HG03139 (cell line): Measurements from ENCODE around the gene RIPOR3.
"Not testable (repeated sequence)": the region's sequence is repeated elsewhere in the genome, so short reads cannot be mapped to it uniquely, and the experiment has no call there.

Experiments used
- ATAC-seq: cut with Tn5 transposase; IDR thresholded peaks from one replicate; pipeline ENCODE4 v1.9.1; 2021; ENCODE audit not compliant: unreplicated experiment

The RIPOR3 gene

DNA sequence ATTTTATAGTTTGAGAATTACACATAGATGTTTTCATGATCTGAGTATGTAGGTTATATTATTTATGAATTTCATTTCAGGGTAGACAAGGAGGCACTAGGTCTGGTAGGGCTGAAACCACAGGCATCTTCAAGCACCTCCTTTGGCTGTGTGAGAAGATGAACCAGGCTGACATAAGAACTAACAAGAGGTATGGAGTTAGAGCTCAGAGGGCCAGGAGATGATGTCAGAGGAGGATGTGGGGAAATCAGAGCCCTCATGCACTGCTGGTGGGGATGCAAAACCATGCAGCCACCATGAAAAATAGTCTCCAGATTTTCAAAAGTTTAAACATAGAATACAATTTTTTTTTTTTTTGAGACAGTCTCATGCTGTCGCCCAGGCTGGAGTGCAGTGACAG, 13.6 kb upstream of the RIPOR3 start:
- ATAC-seq = no peak

DNA sequence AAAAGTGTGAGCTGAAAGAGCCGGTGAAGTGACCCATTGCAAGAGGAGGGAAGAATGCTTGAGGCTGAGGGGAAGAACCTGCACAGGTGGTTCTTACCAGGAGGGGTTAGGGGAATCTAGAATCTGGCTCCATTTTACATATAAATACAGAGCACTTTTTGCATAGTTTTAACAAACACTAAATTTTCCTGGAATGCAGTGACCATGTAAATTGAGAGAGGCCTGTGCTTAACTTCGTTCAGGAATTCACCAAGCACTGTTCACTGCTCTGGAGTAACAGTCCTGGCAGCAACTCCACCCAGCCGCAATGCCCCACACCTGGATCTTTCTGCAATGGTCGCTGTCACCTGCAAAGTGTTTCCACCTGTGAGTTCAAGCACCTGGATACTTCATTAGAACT, 13.2 kb upstream of the RIPOR3 start:
- ATAC-seq = no peak

DNA sequence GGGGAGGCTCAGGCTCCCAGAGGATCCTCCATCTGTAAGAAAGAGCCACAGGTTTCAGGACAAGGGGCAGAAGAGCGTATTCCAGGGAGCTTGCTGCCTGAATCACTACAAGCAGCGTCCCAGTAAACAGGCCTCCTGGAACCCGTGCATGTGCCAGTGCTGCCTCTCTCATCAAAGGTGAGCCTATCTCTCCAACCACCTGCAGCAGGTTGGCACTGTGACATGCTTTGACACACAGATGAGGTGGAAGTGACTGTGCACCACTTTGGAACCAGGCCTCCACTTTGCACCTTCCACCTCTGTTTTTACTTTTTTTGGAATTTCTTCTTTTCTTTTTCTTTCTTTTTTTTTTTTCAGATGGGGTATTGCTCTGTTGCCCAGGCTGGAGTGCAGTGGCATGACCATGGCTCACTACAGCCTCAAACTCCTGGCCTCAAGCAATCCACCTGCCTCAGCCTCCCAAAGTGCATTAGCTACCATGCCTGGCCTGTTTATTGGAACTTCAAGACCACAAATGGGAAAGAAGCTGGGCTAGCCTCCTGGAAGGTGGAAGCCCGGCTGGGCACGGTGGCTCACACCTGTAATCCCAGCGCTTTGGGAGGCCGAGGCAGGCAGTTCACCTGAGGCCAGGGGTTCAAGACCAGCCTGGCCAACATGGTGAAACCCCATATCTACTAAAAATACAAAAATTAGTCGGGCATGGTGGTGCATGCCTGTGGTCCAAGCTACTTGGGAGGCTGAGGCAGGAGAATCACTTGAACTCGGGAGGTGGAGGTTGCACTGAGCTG, 12.5 kb upstream of the RIPOR3 start:
- not testable (repeated sequence) for ATAC-seq

DNA sequence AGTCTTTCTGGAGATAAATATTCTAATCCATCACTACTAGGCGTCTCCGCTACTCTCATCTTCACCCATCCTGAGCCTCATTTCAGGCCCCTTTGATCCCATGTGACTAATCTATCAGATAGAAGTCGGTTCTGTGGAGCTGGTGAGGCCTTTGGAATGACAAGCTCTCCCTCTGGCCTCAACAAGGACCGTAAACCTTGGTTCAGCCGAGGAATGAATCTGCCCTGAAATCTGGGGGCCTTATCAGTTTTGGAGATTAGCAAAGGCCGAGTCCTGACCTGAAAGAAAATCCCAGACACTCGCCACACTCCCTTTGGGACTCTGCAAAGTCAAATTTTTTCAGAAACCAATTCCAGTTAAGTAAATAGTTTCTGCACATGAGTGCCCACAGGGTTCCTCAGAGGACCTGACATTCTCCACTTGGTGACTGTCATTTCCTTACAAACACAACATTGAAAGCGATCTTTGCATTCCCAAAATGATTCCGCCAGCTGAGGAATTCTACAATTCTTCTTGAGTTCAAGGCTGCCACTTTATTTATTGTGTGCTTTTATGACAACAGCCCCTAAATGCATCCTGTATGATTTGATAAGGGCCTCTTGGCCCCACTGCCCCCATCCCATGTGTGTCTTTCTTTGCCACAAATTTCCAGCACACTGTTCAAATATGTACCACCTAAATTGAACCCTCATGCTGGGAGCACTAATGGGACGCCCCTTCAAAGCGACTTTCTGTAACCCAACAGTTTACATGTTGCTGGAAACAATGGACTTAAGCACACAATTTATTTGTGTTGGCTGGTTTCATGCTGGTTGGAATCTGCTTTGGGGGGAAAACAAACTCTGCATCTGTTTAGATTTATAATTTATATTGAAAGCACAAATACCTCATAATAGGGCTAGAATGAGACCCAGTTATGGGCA, 10.0 kb upstream of the RIPOR3 start:
- ATAC-seq = no peak

DNA sequence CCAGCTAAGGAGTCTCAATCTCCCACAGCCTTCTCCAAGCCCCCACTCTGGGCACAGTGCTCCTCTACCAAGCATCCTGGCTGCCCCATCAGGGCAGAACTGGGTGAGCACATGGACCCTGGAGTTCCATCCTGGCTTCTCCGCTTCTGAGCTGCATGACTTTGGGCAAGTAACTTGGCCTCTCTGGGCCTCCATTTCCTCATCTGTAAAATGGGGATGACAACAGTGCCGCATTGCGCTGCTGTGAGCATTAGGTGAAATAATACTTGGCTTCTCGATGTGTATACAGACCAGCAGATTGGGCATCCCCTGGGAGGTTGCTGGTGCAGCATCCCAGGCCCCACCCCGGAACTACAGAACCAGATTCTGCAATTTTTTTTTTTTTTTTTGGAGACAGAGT, 8.3 kb upstream of the RIPOR3 start:
- no peak for ATAC-seq

DNA sequence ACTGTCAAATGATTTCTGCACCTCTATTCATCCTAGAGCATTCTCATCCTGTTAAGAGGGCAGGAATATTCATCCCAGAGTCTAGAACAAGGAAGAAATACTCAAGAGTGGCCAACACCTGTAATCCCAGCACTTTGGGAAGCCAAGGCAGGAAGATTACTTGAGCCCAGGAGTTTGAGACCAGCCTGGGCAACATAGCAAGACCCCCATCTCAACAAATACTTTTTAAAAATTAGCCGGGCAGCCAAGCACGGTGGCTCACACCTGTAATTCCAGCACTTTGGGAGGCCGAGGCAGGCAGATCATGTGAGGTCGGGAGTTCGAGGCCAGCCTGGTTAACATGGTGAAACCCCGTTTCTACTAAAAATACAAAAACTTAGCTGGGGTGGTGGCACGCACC, 6.9 kb upstream of the RIPOR3 start:
- not testable (repeated sequence) for ATAC-seq

DNA sequence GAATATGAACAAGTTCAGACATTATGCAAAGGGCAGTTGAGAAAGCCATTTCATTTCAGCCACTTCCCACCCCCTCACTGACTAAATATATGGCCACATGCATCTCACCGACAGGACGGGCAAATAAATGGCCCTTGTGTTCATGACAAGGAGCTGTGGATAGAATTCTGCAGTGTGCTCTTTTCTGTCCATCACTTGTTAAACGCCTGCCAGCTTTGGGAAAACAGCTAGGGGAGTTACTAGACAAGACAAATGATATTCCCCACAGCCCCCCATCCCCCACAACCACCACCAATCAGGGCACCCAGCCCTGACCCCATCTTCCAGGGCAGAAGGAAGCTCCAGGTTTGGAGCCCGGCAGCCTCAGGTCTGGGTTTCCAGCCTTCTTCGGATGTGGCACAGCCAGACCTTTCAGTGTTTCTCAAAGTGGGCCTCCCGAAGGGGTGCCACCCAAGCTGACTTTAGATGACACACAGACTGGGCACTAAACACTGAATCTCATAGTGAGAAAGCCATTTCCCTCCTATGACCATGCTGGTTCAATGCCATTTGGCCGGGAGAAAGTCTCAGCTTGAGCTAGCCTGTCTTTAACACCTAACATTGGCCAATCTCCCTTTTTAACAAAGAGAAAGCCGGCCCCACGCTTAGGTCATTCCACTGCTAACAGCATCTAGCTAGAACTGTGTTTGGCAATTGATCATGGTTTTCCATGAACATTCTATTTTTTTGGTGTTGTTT, 4.0 kb upstream of the RIPOR3 start:
- no peak for ATAC-seq

DNA sequence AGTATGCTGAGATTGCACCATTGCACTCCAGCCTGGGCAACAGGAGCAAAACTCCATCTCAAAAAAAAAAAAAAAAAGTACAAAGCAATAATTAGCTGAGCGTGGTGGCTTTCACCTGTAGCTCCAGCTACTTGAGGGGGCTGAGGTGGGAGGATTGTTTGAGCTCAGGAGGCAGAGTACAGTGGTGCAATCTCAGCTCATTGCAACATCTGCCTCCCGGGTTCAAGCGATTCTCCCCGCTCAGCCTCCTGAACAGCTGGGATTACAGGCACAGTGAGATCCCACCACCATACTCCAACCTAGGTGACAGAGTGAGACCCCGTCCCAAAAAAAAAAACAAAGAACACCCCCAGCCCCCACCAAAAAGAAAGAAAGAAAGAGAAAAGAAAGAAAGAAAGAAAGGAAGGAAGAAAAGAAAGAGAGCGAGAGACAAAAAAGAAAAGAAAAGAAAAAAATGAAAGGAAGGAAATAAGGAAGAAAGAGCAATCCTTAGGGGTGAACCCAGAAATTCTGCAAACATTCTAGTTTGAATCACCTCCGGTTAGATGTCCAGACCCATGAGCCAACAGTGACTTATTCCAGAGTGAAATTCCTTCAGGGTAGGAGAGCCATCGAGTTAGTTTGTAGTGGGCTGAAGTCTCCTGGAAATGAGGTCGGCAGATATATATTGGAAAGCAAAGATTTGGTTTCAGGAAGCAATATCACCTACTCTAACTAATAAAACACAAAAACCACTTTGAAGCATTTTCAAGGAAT, 3.2 kb upstream of the RIPOR3 start:
- ATAC-seq = no peak

DNA sequence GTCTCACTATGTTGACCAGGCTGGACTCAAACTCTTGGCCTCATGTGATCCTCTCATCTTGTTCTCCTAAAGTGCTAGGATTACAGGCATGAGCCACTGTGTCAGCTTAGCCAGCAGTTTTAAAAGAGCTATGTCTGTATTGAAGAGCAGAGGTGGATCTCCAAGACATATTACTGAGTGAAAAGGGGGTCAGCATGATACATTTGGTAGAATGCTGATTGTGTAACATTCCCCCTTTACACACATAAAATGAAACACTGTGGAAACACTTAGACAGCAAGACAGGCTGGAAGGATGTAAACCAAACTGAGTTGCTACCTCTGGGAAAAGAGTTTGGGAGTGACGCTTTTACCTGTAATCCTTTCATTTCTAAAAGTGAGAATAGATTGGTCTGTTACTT, 1.7 kb upstream of the RIPOR3 start:
- ATAC-seq = no peak

DNA sequence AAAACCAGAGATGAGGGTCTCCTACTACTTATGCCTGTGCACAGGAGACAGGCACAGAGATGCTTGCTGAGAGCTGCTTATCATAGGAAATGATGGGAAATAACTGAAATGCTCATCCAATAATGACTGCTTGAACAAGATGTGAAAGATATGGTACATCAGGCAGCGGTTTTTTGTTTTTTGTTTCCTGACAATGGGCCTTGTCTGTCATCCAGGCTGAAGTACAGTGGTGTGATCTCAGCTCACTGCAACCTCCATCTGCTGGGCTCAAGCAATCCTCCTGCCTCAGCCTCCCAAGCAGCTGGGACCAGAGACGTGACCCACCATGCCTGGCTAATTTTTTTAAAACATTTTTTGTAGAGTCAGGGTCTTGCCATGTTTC, 1.2 kb upstream of the RIPOR3 start:
- ATAC-seq = no peak

DNA sequence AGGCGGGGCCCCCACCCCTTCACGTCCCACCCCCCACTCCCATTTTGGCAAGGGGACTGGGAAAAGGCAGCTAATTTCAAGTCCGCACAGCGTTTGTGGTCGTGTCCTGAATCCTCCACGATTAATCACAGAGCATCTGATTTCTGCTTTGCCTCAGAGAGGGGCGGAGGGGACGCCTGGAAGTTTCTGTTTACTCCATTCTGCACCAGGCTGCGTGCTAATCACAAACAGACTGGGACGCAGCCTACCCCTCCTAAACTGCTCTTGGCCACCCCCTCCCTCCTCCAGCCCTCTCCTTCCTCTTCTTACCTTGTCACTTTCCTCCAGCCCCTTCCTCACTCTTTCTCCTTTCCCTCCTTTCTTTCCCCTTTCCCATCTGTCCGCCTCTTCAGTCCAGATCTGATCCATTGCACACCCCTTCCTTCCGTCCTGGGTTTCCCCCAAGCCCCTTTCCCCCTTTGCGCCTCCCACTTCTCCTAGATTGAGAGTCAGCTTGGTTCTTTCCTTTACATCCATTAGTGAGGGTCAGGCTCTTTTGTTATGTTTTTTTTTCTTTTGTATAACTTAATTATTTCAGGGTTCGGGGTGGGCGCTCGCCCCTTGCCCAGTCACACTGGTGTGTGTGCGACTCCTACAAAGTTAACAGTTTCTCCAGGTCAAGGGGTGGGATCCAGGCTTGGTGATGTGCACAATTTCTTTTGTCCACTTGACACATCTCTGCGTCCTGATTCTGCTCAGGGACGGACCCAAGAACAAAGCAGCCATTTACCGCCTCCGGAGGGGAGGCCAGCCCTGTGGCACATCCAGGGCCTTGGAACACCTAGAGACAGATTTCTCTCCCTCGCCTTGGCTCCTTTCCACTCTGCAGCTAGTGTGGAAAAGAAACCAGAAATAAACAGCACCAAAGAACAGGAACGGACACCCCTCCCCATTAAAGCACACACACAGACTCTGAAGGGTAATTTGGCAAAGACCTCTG, 520 bp upstream of the RIPOR3 start:
- no peak for ATAC-seq

DNA sequence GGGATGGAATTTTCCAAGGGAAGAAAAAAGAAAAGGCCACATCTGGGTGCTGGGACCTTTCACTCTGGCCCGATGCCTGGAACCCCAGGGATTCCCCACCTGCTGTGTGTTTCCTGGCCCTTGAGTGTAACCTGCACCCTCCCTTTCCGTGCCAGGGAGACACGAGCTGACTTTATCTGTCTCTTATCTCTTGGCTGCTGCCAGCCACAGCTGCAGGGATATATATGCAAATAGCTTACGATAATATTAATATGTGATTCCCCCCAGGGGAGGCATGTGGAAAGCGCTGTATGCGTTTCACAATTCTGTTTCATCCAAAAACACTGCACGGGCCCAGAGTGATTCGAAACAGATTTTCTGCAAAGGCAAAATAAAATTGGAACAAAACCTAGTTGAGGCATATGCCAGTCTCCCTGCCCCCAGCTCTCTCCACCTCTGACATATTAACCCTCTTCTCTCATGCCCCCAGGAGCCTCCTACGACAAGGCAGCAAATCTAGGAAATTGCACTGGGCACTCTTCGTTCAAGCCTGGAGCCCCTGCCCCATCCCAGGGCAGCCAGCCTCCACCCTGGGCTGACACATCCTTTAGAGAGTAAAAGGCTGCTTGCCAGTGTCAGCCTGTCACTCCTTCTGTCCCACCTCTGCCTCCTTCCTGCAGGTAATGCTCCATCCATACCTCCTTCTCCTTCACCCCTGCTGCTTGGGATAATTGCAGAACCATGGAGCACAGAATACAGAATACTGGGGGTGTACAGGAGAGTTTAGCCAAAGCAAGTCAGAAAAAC, 1.3 kb downstream of the RIPOR3 start:
- ATAC-seq = no peak

DNA sequence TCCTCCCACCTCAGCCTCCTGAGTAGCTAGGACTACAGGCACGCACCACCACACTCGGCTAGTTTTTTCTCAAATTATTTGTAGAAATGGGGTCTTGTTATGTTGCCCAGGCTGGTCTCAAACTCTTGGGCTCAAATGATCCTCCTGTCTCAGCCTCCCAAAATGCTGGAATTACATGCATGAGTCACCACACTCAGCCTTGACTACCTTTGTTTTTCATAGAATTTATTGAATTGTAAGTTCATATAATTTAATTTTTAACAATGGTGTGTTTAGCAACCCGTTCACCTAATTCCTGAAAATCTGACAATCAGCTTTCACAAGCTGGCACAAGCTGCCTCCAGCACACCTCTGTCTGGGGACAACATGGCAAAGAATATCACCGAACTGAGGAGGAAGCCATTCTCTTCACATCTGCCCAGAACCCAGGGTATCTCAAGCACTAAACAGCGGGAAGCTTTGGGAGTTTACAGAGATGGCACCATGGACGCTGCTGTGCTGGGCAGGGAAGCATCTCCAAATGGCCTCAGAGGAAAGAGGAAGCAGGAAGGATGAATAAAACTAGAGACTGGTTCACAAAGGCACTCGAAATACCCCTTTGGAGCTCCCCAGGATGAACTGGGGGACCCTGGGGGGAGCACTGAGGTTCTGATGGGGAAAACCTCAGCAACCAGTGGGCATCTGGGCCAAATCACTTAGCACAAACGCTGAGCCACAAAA, 2.9 kb downstream of the RIPOR3 start:
- ATAC-seq = no peak

DNA sequence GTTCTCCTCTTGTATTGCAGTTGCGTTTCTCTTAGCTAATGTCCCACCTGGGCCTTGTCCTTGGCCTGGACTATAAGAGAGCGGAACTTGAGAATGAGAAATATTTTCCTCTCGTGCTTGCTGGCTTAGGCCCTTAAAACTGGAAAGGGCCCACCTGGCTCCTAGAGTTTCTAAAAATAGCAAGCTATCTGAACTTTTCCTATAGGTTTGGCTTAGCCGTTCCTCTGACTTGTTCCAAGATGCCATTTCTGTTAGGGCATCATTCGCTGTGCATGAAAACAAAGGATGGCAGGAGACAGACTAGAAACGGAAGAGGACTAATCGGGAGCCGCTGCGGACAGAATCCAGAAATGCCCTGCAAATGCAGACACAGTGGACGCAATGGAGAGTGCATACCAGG, 4.5 kb downstream of the RIPOR3 start:
- ATAC-seq = no peak

DNA sequence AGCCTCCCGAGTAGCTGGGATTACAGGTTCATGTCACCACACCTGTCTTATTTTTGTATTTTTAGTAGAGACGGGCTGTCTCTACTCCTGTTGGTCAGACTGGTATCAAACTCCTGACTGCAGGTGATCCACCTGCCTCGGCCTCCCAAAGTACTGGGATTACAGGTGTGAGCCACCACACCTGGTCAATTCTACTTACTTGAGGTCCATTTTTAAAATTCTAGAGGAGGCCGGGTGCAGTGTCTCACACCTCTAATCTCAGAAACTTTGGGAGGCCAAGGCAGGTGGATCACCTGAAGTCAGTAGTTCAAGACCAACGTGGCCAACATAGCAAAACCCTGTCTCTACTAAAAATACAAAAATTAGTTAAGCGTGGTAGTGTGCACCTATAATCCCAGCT, 7.8 kb downstream of the RIPOR3 start:
- ATAC-seq = no peak

DNA sequence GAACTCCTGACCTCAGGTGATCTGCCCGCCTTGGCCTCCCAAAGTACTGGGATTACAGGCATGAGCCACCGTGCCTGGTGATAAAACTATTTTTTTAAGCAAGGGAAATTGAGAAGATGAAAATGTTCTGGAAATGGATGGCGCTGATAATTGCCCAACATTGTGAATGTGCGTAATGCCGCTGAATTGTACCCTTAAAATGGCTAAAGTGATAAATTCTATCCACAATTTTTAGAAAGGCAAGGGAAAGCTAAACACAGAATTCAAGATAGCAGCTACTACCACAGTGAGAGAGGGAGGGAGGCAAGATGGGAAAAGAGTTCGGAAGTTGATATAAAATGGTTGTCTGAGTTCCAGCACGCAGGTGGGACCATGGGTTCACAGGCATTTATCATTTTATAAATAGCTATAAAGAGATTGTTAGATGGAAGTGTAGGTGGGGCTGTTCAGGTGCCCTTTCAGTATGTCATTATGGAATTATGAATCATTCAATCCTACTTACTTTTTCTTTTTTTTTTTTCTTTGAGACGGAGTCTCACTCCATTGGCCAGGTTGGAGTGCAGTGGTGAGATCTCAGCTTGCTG, 8.3 kb downstream of the RIPOR3 start:
- ATAC-seq = no peak

DNA sequence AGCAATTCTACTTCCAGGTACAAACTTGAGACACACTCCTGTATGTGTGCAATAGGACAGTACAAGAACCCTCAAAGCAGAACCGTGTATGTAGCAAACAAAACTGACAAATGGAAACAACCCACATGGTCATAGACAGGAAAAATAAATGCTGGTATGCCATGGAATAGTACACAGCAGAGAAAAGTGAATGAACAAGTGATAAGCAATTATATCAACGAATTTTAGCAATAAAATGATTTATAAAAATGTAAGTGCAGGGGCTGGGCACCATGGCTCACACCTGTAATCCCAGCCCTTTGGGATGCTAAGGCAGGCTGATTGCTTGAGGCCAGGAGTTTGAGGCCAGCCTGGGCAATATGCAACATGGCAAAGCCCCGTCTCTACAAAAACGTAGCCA, 9.3 kb downstream of the RIPOR3 start:
- no peak for ATAC-seq
